SK-N-SH (cell line): Measurements from ENCODE around the gene NYAP1. TPM values are rescaled to one million over a fixed set of nuclear protein-coding genes. Genes with fewer than 3 reads are reported as not detected.
A peak's percentile ranks its signal among the peaks of the same experiment; 100 is the strongest.

Experiments used
- CTCF ChIP-seq: fragments of 200-600 bp; sonication (generic); IDR thresholded peaks from 2 replicates; pipeline ENCODE4 v1.6.1; 2017; ENCODE audit warnings: antibody characterized with exemption, mild to moderate bottlenecking, moderate library complexity
- EZH2phosphoT487 ChIP-seq: fragments of 200-600 bp; sonication (generic); IDR thresholded peaks from 2 replicates; pipeline ENCODE4 v1.6.1; 2017; ENCODE audit warnings: low read depth, mixed run types, mild to moderate bottlenecking, antibody characterized with exemption, moderate library complexity, borderline replicate concordance
- GABPA ChIP-seq: IDR thresholded peaks from 2 replicates; pipeline ENCODE4 v1.4.0; 2012; ENCODE audit warnings: low read depth, mild to moderate bottlenecking
- GATA2 ChIP-seq: sonication (generic); formaldehyde crosslinking; IDR thresholded peaks from 2 replicates; pipeline ENCODE4 v1.5.0; 2020; ENCODE audit warnings: mild to moderate bottlenecking, missing genetic modification reagents
- IRF3 ChIP-seq: fragments of 150-350 bp; IDR thresholded peaks from 2 replicates; pipeline ENCODE4 v1.6.1; 2016; ENCODE audit warnings: mild to moderate bottlenecking, low read depth, low read length
- MEF2A ChIP-seq: IDR thresholded peaks from 2 replicates; pipeline ENCODE4 v1.4.0; 2012; ENCODE audit warnings: low read depth, borderline replicate concordance
- NRF1 ChIP-seq: IDR thresholded peaks from 2 replicates; pipeline ENCODE4 v1.6.1; 2012; ENCODE audit warnings: low read depth, mild to moderate bottlenecking, low read length
- PBX3 ChIP-seq: IDR thresholded peaks from 2 replicates; pipeline ENCODE4; 2012
- REST ChIP-seq: IDR thresholded peaks from 2 replicates; pipeline ENCODE4 v1.6.1; 2012; ENCODE audit warnings: mild to moderate bottlenecking, low read depth, low read length, moderate library complexity
- SMC3 ChIP-seq: IDR thresholded peaks from 2 replicates; pipeline ENCODE4 v1.6.1; 2012; ENCODE audit warnings: low read depth, low read length, improper control_type of control experiment
- TAF1 ChIP-seq: IDR thresholded peaks from 2 replicates; pipeline ENCODE4 v1.6.1; 2012; ENCODE audit warnings: low read depth, mild to moderate bottlenecking, low read length, moderate library complexity, borderline replicate concordance
- TCF12 ChIP-seq: IDR thresholded peaks from 2 replicates; pipeline ENCODE4 v1.4.0; 2012
- USF1 ChIP-seq: IDR thresholded peaks from 2 replicates; pipeline ENCODE4 v1.4.0; 2012; ENCODE audit warnings: low read depth, borderline replicate concordance
- ZBTB33 ChIP-seq: IDR thresholded peaks from 2 replicates; pipeline ENCODE4 v1.4.0; 2012; ENCODE audit warnings: low read depth, borderline replicate concordance
- polyA plus RNA-seq, 3 experiments: library from polyadenylated mRNA; depleted of rRNA; stranded (reverse); fragments of >200 nt; gene quantifications; 2 replicates each; pipeline ENCODE4 v1.2.3, GENCODE V29; 2012

Gene NYAP1
- polyA plus RNA-seq, 1 of the 3 experiments (the other 2 are of a cell fraction), result 6.0 TPM

- TF ChIP-seq REST (no peak), ZBTB33 (no peak), GATA2 (no peak), PBX3 (peak; percentile 43; the same call in 1 of the 2 replicates), SMC3 (peak; percentile 73), TAF1 (peak; percentile 39; the same call in 1 of the 2 replicates), CTCF (peak; percentile 85), MEF2A (no peak), TCF12 (peak; percentile 39; the same call in 1 of the 2 replicates), EZH2phosphoT487 (no peak), GABPA (no peak), IRF3 (no peak), USF1 (no peak), NRF1 (no peak)
These were observed 17.9 kb upstream of the NYAP1 start (continued) for GRCh38 chr7:100465702-100466311.
